ENCODE results near the gene PRKAG2.

GRCh38 chr7:151732834-151733592 is 143.9 kb downstream of the PRKAG2 start:
- TF ChIP-seq EZH2 (IDR thresholded peaks at IDR 0.05; ENCODE audit: insufficient read depth, poor library complexity, severe bottlenecking) (no peak), EZH2phosphoT487 (IDR thresholded peaks at IDR 0.05; ENCODE audit: insufficient read depth, low read depth) (no peak)
